ENCODE data around the gene PTPRN2.
A peak's percentile ranks its signal among the peaks of the same experiment; 100 is the strongest.
"Not testable (repeated sequence)": the region's sequence is repeated elsewhere in the genome, so short reads cannot be mapped to it uniquely, and the experiment has no call there.

Gene PTPRN2

DNA sequence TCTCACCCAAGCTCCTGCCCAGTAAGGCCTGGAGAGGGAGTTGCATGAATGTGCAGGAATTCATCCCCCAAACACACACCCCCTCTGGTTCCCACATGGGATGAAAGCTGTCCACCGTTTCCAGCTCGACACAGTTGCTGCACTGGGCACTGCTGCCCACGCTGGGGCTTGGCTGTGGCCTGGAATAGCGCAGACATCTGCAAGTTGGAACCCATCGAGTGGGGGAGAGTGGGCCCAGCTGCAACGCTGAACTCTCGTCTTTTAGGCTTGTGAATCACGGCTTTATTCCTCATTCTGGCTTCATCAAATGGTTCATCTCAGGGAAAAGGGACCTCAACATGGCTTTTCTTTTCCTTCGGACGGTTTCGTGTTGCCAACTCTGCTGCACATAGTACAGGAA is 986.1 kb downstream of the PTPRN2 start:
- intact Hi-C loops (cut with DNase I), result no loop called here
- DNase-seq, result peak; percentile 33 to 87 (median 69)

DNA sequence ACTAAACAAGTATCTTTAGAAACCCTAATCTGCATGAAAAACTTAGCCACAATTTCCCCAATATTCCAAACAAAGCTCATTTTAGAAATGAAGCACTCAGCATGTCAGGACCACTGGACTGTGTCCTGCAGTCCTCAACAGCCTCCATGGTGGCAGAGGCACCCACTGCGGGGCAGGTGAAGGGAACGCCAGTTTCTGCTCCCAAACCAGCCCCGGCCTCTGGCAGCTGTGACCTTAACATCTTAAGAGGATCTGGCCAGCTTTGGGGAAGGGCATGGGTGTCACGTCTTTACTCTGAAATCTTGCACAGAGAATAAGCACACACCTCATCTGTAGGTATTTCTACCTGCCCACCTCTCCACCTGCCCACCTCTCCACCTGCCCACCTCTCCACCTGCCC is 988.1 kb downstream of the PTPRN2 start:
- no peak for DNase-seq
- intact Hi-C loops (cut with DNase I), result no loop called here

DNA sequence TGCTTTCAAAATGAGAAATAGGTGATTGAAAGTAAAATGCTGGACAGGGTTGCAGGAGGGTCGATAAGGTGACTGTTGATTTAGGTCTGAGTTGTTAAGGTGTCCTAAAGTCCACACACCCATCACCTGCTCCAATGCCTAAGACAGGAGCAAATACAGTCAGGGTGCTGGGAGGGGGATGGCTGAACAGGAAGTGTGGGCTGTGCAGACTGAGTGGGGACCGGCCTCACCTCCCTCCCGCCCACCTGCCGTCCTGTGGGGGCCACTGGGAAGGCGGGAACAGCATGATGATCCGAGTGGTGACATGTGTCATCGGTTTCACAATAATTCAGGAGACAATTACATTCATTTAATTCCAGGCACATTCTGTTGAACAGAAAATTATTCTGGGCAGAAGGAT is 990.1 kb downstream of the PTPRN2 start:
- intact Hi-C loops (cut with DNase I), result no loop called here
- DNase-seq, result no peak

DNA sequence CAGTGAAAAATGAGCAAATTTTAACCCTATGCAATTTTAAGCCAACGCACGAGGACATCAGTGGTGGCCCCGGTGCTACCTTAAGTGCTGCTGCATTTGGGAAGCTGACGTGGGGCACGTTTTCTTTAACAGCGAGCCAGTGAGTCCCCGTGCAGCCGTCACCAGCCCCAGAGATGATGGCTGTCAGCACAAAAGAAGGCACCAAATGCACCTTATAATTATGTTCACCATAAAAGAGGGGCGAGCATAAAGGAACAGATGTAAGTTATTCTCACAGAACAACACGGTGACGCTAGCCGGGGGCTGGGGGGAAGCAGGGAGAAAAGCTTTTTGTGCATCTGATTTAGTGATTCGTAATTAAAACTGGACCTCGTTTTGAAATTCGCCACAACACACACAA is 990.7 kb downstream of the PTPRN2 start:
- intact Hi-C loops (cut with DNase I), result no loop called here
- DNase-seq, result no peak

DNA sequence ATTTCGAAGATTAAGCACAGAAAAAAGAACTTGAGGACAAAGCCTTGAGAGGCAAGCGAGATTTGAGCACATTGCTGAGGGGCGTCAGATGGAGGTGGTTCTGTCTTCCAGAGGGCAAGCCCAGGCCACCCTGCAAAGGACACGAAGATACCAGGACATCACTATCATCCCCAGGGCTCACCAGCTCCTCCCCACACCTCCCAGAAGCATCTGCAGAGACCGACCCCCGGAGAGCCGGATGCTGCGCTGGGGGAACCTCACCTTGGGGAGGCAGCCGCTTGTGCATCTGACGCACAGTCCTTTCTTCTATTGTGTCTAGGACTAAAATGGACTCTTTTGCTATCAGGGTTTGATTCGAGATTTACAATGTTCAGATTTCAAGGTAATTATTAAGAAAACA is 991.2 kb downstream of the PTPRN2 start:
- no peak for DNase-seq
- intact Hi-C loops (cut with DNase I), result no loop called here

DNA sequence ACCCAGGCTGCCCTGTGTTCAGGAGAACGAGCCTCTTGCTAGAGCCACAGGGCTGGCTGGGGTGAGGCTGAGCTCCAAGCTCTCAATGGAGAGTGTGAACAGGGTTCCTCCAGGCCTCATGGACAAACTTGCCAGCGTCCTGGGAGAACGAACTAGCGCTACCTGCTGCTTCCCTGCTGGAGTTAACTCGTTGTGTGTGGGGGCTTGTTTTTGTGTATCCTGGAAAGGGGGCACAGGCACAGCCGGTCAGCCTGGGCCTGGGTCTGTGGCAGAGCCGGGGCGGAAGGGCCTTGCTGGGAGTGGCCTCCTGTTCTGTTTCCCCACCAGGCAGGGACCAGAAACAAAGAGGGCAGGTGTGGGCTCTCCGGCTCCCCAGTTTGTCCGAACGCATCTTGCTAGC is 991.6 kb downstream of the PTPRN2 start:
- intact Hi-C loops (cut with DNase I), result no loop called here
- no peak for DNase-seq

DNA sequence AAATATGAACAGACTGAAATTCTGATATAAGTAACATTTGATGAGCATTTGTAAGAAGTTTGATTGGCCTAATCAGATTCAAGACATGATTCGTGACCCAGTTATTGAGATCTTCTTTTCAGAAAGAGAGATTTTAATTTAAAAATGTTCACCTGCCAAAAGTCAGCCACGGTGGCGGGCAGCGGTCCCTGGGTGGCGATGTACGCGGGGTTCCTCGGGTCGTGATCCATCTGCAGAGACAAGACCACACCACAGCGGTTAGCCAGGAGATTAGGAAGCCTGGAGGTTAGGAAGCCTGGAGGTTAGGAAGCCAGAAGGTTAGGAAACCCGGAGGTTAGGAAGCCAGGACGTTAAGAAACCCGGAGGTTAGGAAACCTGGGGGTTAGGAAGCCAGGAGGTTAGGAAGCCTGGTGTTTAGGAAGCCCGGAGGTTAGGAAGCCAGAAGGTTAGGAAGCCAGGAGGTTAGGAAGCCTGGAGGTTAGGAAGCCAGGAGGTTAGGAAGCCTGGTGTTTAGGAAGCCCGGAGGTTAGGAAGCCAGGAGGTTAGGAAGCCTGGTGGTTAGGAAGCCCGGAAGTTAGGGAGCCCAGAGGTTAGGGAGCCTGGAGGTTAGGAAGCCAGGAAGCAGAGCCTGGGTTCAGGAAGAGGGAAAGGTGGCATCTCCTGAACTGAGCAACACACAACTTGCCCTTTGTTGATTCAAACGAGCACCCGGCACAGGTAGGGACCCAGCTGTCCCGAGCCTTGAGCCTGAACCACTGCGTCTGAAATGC is 992.4 kb downstream of the PTPRN2 start:
- intact Hi-C loops (cut with DNase I), result no loop called here
- no peak for DNase-seq

DNA sequence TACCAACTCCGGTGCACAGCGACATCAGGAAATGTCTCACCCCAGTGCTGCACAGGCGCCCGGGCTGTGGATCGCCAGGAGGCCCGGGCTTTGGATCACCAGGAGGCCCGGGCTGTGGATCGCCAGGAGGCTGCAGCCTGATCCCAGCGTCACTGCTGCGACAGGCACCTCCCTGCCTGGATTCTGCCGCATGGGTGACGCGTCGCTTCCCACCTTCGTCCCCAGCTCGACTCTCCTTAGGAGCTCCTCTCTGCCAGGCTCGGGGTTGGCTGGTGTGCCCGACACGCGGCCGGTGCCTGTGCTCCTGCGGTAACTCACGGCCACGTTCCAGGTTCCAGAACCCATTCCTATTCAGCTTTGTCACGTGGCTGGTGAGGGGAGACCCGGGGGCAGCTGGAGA is 993.3 kb downstream of the PTPRN2 start:
- intact Hi-C loops (cut with DNase I), result no loop called here
- no peak for DNase-seq

DNA sequence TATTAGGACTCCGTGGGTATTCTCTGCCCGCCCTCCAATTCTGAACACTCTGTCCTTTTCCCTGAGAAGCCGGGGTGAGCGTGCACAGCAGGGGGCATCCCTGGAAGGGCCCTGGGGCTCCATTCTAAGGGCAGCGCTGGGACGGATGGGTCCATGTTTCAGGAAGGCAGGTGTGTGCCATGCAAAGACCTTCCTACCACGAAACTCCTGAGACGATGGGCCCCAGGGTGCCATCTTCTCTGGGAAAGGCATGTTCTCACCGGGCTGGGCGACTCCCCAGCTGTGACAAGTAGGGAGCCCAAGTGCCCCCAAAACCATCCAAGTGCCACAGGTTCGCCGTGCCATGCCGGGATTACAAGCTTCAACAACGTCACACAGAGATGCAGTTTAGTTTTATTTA is 994.1 kb downstream of the PTPRN2 start:
- intact Hi-C loops (cut with DNase I), result no loop called here
- DNase-seq, result no peak

DNA sequence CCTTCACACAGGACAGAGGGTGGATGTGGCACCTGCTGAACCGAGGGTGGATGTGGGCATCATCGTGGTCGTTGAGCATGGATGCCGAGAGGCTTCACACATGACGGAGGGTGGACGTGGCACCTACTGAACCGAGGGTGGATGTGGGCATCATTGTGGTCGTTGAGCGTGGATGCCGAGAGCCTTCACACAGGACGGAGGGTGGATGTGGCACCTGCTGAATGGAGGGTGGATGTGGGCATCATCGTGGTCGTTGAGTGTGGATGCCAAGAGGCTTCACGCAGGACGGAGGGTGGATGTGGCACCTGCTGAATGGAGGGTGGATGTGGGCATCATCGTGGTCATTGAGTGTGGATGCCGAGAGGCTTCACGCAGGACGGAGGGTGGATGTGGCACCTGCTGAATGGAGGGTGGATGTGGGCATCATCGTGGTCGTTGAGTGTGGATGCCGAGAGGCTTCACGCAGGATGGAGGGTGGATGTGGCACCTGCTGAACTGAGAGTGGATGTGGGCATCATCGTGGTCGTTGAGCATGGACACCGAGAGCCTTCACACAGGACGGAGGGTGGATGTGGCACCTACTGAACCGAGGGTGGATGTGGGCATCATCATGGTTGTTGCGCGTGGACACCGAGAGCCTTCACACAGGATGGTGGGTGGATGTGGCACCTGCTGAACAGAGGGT is 994.8 kb downstream of the PTPRN2 start:
- intact Hi-C loops (cut with DNase I); DNase-seq: not testable (repeated sequence)

DNA sequence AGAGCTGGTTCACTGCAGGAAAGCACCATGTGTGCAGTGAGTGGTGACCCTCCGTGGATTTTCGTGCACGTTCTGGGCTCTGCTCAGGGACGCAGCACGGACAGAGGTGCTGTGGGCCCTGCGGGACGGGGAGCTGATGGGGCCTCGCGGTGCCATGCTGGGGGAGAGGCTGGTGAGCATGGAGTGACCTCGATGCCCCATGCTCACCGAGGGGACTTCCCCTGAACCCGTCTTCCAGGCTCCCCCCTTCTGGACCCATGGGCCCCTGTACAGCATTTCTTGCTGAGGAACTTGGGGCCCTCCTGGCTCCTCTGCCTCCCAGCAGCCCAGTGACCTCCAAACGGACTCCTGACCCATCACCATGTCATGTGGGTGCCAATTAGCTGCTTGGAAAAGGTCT is 997.1 kb downstream of the PTPRN2 start:
- no peak for DNase-seq
- intact Hi-C loops (cut with DNase I), result no loop called here

DNA sequence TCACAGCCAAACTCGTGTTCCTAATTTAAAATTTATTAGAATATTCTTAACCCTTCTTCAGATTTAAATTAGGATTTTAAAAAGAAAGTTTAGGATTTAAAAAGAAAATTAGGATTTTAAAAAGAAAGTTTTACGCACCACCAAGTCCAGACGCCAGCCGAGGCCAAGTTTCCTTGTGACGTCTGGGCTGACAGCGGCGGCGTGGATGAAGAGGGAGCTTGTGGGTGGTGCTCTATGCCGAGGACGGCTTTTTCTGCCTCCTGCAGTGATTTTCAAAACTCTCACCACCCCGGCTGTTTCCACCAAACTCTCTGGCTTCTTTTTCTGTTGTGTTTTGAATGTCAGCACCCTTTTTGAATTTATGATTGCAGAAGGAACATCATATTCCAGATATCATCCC is 997.9 kb downstream of the PTPRN2 start:
- intact Hi-C loops (cut with DNase I), result no loop called here
- peak in 18 of 42 donors; percentile 26 to 79 (median 50) for DNase-seq

DNA sequence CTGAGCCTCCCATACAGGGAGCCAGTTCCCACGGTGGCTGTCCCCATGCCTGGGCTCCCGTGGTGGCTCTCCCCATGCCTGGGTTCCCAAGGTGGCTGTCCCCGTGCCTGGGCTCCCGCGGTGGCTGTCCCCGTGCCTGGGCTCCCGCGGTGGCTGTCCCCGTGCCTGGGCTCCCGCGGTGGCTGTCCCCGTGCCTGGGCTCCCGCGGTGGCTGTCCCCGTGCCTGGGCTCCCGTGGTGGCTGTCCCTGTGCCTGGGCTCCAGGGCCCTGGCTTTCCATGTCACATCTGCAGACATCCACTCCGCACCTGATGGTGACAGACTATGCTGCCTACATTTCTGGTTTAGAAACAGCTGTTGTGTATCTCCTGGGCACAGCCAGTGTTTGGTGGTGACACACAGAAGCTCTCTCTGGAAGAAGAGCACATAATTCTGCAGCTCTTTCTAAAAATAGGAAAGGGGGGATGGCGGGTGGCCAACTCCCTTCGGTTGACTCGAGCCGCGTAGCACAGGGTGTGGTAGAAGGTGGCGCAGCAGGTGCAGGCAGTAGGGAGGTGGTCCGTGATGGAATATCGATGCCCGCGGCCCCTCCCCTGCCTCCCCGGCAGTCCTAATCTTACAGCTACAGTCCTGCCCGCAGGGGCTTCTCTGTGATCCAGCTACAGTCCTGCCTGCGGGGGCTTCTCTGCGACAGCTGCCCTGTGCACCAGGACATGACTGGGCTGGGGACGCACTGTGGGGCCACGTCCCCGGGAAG is 999.6 kb downstream of the PTPRN2 start:
- intact Hi-C loops (cut with DNase I), result no loop called here
- DNase-seq, result peak in 6 of 42 donors; percentile 29 to 60 (median 49)

DNA sequence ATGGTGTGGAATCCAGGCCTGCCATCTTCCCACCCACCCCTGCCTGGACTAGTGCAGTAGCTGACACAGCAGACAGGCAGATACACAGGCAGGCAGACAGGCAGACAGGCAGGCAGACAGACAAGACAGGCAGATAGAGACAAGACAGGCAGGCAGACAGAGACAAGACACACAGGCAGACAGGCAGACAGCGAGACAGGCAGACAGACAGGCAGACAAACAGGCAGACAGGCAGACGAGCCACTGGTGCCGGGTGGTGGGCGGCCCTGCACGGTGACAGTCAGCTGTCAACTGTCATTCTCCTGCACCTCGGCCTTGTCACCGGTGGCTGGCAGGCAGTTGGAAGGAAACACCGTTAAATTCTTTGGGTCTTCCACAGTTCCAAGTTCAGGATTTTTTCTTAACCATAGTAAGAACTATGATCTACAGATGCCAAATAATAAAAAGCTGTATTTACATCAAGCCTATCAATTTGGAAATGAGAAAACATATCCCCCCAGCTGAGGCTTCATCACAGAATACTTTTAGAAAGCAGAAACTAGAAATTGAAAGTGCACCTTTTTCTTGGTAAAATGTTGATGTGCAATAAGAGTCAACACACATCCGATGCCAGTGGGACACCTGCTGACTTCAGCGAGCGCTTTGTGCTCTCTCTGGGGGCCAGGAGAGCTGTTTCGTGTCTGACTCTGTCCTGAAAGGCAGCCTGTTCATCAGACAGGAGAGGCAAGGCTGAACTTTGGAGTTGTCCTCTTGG is 1000.4 kb downstream of the PTPRN2 start:
- peak in 1 of 42 donors; percentile 28 for DNase-seq
- intact Hi-C loops (cut with DNase I), result no loop called here

DNA sequence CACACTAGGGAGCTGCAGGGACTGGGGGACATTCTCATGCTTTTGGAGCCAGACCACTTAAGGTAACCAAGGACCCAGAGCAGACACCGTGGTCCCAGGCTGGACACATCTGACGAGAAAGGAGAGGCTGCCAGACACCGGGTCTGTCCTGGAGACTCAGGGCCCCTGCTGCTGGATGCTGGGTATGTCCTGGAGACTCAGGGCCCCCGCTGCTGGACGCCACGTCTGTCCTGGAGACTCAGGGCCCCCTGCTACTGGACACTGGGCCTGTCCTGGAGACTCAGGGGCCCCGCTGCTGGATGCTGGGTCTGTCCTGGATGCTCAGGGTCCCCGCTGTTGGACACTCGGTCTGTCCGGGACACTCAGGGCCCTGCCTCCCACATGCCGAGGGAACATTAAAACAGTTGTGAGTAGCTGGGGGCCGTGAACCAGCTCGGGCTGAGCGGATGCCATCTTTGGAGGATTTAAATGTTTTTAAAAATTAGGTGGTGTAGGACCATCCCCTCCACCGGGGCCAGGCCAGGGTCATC is 1001.1 kb downstream of the PTPRN2 start:
- intact Hi-C loops (cut with DNase I), result no loop called here
- DNase-seq, result peak in 1 of 42 donors; percentile 23

DNA sequence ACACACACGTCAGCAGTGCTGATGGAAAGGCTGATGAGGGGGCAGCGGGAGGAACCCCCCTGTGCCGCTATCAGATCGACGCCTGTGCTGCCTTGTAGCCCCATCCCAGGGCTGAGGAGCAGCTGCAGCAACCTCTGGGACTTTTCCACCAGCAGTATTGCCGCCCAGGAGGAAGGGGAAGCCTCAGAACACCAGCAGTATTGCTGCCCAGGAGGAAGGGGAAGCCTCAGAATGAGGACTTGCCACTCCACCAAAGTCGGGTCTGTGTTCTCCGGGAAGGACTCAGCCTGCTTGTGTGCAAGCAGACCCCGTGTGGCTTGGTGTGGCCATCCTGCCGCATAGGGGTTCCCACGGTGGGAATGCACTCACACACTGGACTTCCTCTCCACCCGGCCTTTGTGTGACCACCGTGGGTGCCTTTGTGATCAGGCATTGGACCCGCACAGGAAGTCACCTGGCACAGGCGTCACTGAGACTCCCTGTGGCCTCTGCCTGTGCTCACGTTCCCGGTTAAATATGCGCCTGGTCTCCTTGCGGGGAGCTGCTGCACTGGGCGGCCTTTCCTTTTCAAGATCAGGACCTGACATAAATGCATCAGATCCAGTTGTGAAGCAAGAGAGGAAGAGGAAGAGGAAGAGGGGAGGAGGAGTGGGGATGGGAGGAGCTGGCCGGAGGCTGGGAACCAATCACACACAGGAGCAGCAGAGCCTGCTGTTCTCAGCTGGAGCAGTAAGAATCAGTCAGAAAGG is 1002.3 kb downstream of the PTPRN2 start:
- intact Hi-C loops (cut with DNase I), result no loop called here
- peak in 1 of 42 donors; percentile 28 for DNase-seq

DNA sequence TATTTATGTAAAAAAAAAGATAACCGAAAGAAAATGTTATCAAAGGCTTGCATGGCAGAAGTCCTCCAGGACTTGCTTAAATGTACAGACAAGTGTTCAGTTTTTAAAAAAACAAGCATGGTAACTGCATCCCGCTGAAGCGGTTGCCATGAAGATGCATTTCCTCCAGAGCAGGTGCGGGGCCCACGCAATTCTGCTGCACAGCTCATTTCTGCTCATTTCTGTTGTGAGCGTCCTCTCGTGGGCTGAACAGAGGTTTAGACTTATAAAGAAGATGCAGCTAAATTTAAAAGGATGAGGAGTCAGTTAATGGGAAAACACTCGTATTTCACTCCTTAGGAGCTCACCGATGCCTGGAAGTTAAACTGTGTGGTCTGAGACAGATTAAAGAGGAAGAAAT is 1003.2 kb downstream of the PTPRN2 start:
- intact Hi-C loops (cut with DNase I), result no loop called here
- DNase-seq, result peak in 41 of 42 donors; percentile 40 to 91 (median 72)

DNA sequence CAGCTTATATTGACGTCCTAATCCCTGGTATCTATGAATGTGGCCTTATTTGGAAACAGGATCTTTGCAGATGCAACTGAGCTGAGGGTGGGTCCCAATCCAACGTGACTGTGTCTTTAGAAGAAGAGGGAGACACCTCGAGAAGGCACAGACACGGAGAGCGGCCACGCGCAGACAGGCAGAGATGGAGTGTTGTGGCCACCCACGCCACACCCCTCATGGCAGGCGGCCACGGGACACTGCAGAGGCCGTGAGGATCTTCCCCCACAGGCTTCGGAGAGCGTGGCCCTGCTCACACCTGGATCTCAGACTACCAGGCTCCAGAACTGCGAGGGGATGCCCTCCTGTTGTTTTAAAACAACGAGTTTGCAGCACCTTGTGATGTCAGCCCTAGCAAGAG is 1005.9 kb downstream of the PTPRN2 start:
- no peak for DNase-seq
- intact Hi-C loops (cut with DNase I), result no loop called here

Data from head of caudate nucleus (tissue), 42 donors.